ENCODE measurements around the gene SLC24A4.

The SLC24A4 gene

DNA sequence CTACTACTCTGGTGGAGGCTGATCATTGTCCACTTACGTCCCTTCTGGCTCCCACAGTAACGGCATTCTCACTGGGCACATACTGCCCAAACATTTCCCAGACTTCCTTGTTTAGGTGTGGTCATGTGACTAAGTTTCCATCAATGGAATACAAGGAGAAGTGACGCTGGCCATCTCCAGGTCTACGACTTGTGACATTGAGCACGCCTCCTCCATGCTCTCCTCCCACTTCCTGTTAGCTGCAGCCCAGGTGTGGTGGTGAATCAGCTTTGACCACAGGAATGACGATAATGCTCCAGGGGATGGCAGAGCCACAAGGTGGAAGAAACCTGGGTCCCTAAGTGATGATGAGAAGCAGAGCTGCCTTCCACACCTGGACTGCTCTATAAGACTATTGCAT is 6.0 kb upstream of the SLC24A4 start:
- no peak overlapping the region for H3K4me3 ChIP-seq (replicated peaks; ENCODE audit: insufficient read depth, low read length)
- TF ChIP-seq, protein P1, sequence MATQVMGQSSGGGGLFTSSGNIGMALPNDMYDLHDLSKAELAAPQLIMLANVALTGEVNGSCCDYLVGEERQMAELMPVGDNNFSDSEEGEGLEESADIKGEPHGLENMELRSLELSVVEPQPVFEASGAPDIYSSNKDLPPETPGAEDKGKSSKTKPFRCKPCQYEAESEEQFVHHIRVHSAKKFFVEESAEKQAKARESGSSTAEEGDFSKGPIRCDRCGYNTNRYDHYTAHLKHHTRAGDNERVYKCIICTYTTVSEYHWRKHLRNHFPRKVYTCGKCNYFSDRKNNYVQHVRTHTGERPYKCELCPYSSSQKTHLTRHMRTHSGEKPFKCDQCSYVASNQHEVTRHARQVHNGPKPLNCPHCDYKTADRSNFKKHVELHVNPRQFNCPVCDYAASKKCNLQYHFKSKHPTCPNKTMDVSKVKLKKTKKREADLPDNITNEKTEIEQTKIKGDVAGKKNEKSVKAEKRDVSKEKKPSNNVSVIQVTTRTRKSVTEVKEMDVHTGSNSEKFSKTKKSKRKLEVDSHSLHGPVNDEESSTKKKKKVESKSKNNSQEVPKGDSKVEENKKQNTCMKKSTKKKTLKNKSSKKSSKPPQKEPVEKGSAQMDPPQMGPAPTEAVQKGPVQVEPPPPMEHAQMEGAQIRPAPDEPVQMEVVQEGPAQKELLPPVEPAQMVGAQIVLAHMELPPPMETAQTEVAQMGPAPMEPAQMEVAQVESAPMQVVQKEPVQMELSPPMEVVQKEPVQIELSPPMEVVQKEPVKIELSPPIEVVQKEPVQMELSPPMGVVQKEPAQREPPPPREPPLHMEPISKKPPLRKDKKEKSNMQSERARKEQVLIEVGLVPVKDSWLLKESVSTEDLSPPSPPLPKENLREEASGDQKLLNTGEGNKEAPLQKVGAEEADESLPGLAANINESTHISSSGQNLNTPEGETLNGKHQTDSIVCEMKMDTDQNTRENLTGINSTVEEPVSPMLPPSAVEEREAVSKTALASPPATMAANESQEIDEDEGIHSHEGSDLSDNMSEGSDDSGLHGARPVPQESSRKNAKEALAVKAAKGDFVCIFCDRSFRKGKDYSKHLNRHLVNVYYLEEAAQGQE (IDR thresholded peaks at IDR 0.05; ENCODE audit: insufficient replicate concordance, low read depth), result no peak
- TF ChIP-seq, protein P2, sequence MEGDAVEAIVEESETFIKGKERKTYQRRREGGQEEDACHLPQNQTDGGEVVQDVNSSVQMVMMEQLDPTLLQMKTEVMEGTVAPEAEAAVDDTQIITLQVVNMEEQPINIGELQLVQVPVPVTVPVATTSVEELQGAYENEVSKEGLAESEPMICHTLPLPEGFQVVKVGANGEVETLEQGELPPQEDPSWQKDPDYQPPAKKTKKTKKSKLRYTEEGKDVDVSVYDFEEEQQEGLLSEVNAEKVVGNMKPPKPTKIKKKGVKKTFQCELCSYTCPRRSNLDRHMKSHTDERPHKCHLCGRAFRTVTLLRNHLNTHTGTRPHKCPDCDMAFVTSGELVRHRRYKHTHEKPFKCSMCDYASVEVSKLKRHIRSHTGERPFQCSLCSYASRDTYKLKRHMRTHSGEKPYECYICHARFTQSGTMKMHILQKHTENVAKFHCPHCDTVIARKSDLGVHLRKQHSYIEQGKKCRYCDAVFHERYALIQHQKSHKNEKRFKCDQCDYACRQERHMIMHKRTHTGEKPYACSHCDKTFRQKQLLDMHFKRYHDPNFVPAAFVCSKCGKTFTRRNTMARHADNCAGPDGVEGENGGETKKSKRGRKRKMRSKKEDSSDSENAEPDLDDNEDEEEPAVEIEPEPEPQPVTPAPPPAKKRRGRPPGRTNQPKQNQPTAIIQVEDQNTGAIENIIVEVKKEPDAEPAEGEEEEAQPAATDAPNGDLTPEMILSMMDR (IDR thresholded peaks at IDR 0.05; ENCODE audit: insufficient read depth, low read length), result no peak
- TF ChIP-seq SPI1 (IDR thresholded peaks at IDR 0.05; ENCODE audit: borderline replicate concordance, low read depth), result 0 out of 2 replicates have a peak, but pooled peaks have one; percentile 28
- no peak overlapping the region for H3K27ac ChIP-seq (replicated peaks)
- H3K27me3 ChIP-seq (ENCODE audit: insufficient read depth, poor library complexity, severe bottlenecking), result peaks cover 11% of the 10 kb centered on the region
- DNase-seq (ENCODE audit: low read depth in 1 of 2, low spot score in 1 of 2), result peak; percentile 14 to 16

DNA sequence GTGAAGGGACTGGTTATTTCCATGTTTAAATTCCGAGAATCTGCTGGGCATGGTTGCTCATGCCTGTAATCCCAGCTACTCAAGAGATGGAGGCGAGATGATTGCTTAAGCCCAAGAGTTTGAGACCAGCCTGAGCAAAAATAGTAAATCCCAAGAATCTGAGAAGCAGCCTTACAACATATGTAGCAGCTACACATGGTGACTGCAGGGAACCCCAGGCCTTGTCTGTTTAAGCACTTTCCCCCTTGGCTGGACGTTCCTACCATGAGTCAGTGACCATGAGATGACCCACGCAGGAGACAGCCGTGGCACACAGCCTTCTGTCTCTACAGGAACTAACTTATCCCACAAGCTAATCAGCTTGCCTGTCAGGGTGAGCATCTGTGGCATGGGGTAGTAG is 5.5 kb upstream of the SLC24A4 start:
- no peak for TF ChIP-seq POLR2AphosphoS5 (IDR thresholded peaks at IDR 0.05; ENCODE audit: low read depth)
- TF ChIP-seq SPI1 (IDR thresholded peaks at IDR 0.05; ENCODE audit: borderline replicate concordance, low read depth), result no peak
- TF ChIP-seq GABPA (IDR thresholded peaks at IDR 0.05; ENCODE audit: low read depth), result no peak
- TF ChIP-seq, protein P2 (IDR thresholded peaks at IDR 0.05; ENCODE audit: insufficient read depth, low read length), result no peak
- TF ChIP-seq, protein P1 (IDR thresholded peaks at IDR 0.05; ENCODE audit: insufficient replicate concordance, low read depth), result no peak
- no peak for DNase-seq (ENCODE audit: low read depth in 1 of 2, low spot score in 1 of 2)
- Histone ChIP-seq H3K27me3 (ENCODE audit: insufficient read depth, poor library complexity, severe bottlenecking) (peaks cover 16% of the 10 kb centered on the region), H3K27ac (replicated peaks) (no peak overlapping the region), H3K4me3 (replicated peaks; ENCODE audit: insufficient read depth, low read length) (no peak overlapping the region)

DNA sequence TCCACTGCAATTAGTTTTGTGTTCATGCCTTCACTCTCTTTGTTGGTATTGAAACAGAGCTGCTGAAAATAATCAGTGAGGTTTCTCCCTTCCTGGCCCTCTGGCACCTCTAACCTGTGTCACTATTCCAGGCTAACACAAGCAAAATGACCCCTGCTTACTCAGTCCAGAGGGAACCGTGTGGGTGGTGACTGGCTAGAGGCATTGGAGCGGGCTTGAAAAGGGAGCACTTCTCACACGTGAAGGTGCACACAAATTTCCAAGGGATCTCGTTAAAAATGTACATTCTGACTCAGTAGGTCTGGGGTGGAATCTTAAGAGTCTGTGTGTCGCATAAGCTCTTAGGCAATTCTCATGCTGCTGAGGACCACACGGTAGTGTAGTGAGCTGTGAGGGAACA is 1.3 kb upstream of the SLC24A4 start:
- no peak overlapping the region for H3K27ac ChIP-seq (replicated peaks)
- no peak for DNase-seq (ENCODE audit: low read depth in 1 of 2, low spot score in 1 of 2)
- TF ChIP-seq GABPA (IDR thresholded peaks at IDR 0.05; ENCODE audit: low read depth) (no peak), SPI1 (IDR thresholded peaks at IDR 0.05; ENCODE audit: borderline replicate concordance, low read depth) (no peak), POLR2AphosphoS5 (IDR thresholded peaks at IDR 0.05; ENCODE audit: low read depth) (no peak)
- TF ChIP-seq, protein P2 (IDR thresholded peaks at IDR 0.05; ENCODE audit: insufficient read depth, low read length), result no peak
- TF ChIP-seq, protein P1 (IDR thresholded peaks at IDR 0.05; ENCODE audit: insufficient replicate concordance, low read depth), result no peak
- H3K27me3 ChIP-seq (ENCODE audit: insufficient read depth, poor library complexity, severe bottlenecking), result peaks cover 39% of the 10 kb centered on the region
- H3K4me3 ChIP-seq (replicated peaks; ENCODE audit: insufficient read depth, low read length), result no peak overlapping the region
